ENCODE data around the gene DAAM1. TPM values are rescaled to one million over a fixed set of nuclear protein-coding genes. Genes with fewer than 3 reads are reported as not detected.

Gene DAAM1
- 4.7 and 9.8 TPM in 2 replicates for polyA plus RNA-seq (2011; rRNA removed)
- 9.8 and 10.2 TPM in 2 replicates for polyA minus RNA-seq (2011; rRNA and poly(A)+ RNA removed)

- peak; percentile 94 for DNase-seq (ENCODE audit: low read depth)
- Histone ChIP-seq H3K4me3 (ENCODE audit: low read depth, low read length) (peak within 1 kb of the TSS; percentile 95), H3K36me3 (ENCODE audit: control insufficient read depth, insufficient read depth, low read length) (no peaks in the 10 kb centered on the region), H3K27me3 (ENCODE audit: control insufficient read depth, insufficient read depth, low read length) (peaks cover 23% of the 10 kb centered on the region)
- ChIA-PET POLR2A (interaction anchor here (0.6 kb wide), 1 partner anchor 59 kb away, joined by 9 read pairs; no protein-coding TSS in a partner anchor), CTCF (interaction anchor here (0.7 to 3.7 kb wide), 9 partner anchors 15 to 255 kb away, joined by 3 to 14 read pairs (median 3); no protein-coding TSS in a partner anchor)
- TF ChIP-seq CTCF (IDR thresholded peaks at IDR 0.05; ENCODE audit: insufficient read depth, low read depth, low read length): no peak
These were observed at the start of gene DAAM1 for GRCh38 chr14:59188461-59189090. Gene DAAM1 (plus strand): TSS chr14:59188667. CDS start chr14:59263478, 74,811 bp downstream.

DNA sequence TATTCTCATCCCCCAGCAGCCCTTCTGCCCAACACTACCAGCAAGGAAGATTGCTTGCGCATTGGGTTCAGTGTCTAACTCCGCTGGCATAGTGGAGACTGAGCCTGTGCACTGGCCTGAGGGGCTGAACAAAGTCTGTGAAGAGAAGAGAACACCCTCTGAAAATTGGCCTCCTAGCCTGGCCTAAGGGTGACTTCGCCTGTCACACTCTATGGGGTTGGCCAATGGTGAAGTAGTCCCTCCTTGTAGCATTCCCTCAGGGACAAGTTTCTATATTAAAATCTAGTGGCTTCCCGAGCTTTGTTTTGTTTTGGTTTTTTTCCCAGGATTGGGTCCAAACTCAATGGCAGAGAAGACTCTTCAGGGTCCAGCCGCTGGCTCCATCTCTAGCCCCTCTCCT is 49.1 kb upstream of the DAAM1 start:
- CTCF ChIA-PET: interaction anchor here (1.0 to 1.3 kb wide), 2 partner anchors 8 to 10 kb away, joined by 3 read pairs; no protein-coding TSS in a partner anchor
- no peak for DNase-seq (ENCODE audit: low read depth)
- TF ChIP-seq CTCF (IDR thresholded peaks at IDR 0.05; ENCODE audit: insufficient read depth, low read depth, low read length): no peak
- 0 out of 2 replicates have a peak, but pooled peaks cover 2% of the 10 kb centered on the region for H3K27me3 ChIP-seq (ENCODE audit: control insufficient read depth, insufficient read depth, low read length)
- no peak overlapping the region for H3K4me3 ChIP-seq (ENCODE audit: low read depth, low read length)
- POLR2A ChIA-PET: no interaction called here
- no peaks in the 10 kb centered on the region for H3K36me3 ChIP-seq (ENCODE audit: control insufficient read depth, insufficient read depth, low read length)

GRCh38 chr14:59140106-59140843 is 48.2 kb upstream of the DAAM1 start:
- no peaks in the 10 kb centered on the region for H3K36me3 ChIP-seq (ENCODE audit: control insufficient read depth, insufficient read depth, low read length)
- no peak for DNase-seq (ENCODE audit: low read depth)
- no peak overlapping the region for H3K4me3 ChIP-seq (ENCODE audit: low read depth, low read length)
- no peak for TF ChIP-seq CTCF (IDR thresholded peaks at IDR 0.05; ENCODE audit: insufficient read depth, low read depth, low read length)
- CTCF ChIA-PET: interaction anchor here (0.7 to 1.0 kb wide), 2 partner anchors 9 to 15 kb away, joined by 3 read pairs; no protein-coding TSS in a partner anchor
- POLR2A ChIA-PET: no interaction called here
- no peaks in the 10 kb centered on the region for H3K27me3 ChIP-seq (ENCODE audit: control insufficient read depth, insufficient read depth, low read length)

GRCh38 chr14:59146484-59146883 is 42.0 kb upstream of the DAAM1 start:
- no peak overlapping the region for H3K4me3 ChIP-seq (ENCODE audit: low read depth, low read length)
- ChIA-PET POLR2A (no interaction called here), CTCF (no interaction called here)
- no peaks in the 10 kb centered on the region for H3K36me3 ChIP-seq (ENCODE audit: control insufficient read depth, insufficient read depth, low read length)
- no peak for DNase-seq (ENCODE audit: low read depth)
- no peaks in the 10 kb centered on the region; the same call in 1 of the 2 replicates for H3K27me3 ChIP-seq (ENCODE audit: control insufficient read depth, insufficient read depth, low read length)
- TF ChIP-seq CTCF (IDR thresholded peaks at IDR 0.05; ENCODE audit: insufficient read depth, low read depth, low read length): no peak

DNA sequence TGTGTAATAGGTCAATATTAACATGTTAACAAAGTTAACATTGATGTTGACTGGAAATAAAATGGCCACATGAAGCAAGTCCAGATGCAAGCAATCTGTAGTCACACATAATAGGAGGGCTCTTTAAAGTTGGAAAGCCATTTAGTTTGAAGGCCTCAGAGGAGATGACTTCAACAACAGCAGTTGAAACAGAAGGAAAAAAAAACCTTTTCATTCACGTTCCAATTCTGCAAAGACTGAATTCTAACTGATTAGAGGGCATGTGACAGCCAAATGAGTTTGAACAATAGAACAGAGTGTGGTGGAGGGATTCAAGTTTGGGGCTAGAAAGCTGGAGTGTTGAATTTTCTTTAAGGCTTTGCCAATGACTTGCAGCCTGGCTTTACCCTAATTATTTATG is 41.5 kb upstream of the DAAM1 start:
- Histone ChIP-seq H3K4me3 (ENCODE audit: low read depth, low read length) (no peak overlapping the region), H3K27me3 (ENCODE audit: control insufficient read depth, insufficient read depth, low read length) (no peaks in the 10 kb centered on the region; the same call in 1 of the 2 replicates), H3K36me3 (ENCODE audit: control insufficient read depth, insufficient read depth, low read length) (no peaks in the 10 kb centered on the region)
- CTCF ChIA-PET: interaction anchor here (1.0 kb wide), 1 partner anchor 8 kb away, joined by 3 read pairs; no protein-coding TSS in a partner anchor
- no peak for TF ChIP-seq CTCF (IDR thresholded peaks at IDR 0.05; ENCODE audit: insufficient read depth, low read depth, low read length)
- DNase-seq (ENCODE audit: low read depth): no peak
- POLR2A ChIA-PET: no interaction called here

All from BJ (cell line).